Kidney capillary endothelial cell (primary cell): ENCODE measurements around the gene GPR32.
"Not testable (repeated sequence)": the region's sequence is repeated elsewhere in the genome, so short reads cannot be mapped to it uniquely, and the experiment has no call there.

Experiments
- DNase-seq: peaks from one replicate; pipeline ENCODE4 v3.0.0-alpha.2; 2018; ENCODE audit warnings: low spot score

GPR32 gene

GRCh38 chr19:50783848-50784152 is 13.5 kb downstream of the GPR32 start:
- not testable (repeated sequence) for DNase-seq

- DNase-seq: no peak
These were observed 14.4 kb downstream of the GPR32 start for GRCh38 chr19:50784710-50785109.

DNA sequence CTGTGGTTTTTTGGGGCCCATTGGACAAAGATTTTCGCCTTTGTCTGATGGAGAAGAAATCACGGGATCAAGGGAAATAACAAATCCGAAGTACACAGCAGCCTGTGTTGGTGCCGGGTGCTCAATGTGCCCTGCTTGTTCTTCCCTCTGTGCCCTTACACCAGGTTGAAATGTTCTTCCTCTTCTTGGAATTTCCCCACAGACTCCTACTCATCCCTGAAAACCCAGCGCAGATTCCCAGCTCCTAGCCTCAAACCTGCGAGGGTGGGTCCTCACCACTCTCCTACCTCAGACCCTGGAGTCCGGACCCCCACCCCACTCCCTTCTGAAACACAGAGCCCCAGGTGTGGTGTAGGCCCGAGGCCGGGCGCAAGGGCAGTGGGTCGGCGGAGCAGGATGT is 15.1 kb downstream of the GPR32 start:
- DNase-seq: no peak

DNA sequence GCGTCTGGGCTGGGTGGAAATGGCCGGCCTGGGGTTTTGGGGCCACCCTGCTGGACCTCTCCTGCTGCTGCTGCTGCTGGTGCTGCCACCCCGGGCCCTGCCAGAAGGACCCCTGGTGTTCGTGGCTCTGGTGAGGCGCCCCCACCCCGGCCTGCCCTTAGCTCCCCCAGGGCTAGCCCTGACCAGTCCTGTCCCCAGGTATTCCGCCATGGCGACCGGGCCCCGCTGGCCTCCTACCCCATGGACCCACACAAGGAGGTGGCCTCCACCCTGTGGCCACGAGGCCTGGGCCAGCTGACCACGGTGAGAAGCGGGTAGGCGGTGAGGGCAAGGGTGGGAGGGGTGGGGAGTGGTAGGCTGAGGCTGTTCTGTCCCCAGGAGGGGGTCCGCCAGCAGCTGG is 20.1 kb downstream of the GPR32 start, which contains the start of gene ACP4:
Gene ACP4, plus strand, starts transcription at position 20 of the 400 bp plus-strand sequence. Its CDS starts 0 bp downstream, at position 20.
- DNase-seq: no peak

DNA sequence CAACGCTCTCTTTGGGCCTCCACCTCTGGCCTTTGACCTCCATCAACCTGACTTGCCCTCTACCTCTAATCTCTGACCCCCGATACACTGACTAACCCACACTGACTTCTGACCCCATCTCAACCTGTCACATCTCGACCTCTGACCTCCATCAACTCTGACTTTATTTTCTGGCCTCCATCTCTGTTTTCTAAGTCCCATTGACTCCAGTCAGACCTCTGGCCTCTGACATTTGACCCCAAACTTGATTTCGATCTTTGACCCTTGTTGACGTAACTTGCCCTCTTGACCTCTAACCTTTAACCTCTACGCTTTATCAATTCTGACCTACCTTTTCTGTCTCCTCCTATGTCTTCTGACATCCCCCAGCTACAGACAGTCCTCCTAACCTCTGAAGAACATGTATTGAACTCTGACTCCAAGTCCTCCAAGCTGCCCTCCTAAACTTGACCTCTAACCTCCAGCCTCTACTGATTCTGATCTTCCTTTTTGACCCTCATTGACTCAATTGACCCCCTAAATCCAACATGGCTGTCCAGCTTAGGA is 20.7 kb downstream of the GPR32 start:
- DNase-seq: no peak

DNA sequence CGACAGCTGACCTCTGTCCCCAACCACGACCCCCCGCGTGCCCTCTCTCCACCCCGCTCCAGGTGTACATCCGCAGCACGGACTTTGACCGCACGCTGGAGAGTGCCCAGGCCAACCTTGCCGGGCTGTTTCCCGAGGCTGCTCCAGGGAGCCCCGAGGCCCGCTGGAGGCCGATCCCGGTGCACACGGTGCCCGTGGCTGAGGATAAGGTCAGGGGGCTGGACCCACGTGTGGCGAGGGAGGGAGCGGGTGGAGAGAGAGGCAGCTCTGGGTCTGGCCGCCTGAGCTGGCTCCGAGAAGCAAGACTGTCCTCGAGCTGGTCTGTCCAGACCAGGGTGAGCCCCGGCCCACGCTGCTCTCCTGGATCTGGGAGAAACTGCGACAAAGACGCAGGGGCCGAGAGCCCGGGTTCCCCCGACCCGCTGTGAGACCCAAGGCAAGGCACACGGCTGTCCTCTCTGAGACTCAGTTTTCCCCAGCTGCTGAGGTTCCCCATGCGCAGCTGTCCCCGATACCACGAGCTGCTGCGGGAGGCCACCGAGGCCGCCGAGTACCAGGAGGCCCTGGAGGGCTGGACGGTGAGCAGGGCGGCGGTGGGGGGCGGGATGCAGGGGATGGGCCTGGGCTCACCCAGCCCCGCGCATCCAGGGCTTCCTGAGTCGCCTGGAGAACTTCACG is 21.5 kb downstream of the GPR32 start:
- no peak for DNase-seq

GRCh38 chr19:50792272-50793250 is 22.3 kb downstream of the GPR32 start:
- no peak for DNase-seq

DNA sequence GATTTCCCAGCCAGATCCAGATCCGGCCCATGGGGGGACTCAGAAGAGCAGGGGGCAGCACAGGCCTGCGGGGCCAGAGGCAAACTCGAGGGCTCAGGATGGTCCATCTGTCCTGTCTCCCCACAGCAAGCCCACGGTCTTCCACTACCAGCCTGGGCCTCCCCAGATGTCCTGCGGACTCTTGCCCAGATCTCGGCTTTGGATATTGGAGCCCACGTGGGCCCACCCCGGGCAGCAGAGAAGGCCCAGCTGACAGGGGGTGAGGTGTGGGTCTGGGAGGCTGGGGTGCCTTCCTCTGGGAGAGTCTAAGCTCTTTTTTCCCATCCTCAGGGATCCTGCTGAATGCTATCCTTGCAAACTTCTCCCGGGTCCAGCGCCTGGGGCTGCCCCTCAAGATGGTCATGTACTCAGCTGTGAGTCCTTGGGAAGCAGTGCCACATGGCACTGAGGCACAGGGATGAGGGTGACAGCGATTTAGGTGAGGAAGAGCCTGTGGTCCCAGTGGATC is 23.3 kb downstream of the GPR32 start:
- no peak for DNase-seq

DNA sequence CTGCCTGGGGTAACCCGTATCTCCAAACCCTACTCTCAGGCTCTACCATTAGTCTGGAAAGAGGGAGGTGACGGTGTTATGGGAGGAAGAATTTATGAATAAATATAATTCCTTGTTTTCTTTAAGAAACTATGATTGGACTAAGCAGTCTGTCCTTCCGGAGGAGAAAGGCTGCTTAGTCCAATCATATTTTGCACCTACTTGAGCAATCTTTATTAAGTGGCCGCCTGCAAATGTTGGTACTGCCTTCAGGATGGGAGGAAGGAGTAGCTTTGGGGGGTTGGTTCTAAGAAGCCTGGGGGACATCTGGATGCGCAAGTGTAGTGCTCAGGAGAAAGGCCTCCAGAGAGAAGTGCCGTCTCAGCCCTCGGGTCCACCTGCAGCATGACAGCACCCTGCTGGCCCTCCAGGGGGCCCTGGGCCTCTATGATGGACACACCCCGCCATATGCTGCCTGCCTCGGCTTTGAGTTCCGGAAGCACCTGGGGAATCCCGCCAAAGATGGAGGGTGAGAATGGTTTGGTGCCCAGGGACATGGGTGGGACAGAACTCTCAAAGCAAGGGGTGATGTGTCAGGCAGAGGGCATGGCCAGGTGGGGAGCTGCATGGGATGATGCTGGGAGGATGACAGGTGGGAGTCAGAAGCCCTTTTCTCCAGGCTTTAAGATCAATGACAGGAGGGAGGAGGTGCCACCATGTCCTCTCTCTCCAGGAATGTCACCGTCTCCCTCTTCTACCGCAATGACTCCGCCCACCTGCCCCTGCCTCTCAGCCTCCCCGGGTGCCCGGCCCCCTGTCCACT is 24.0 kb downstream of the GPR32 start:
- DNase-seq: no peak

DNA sequence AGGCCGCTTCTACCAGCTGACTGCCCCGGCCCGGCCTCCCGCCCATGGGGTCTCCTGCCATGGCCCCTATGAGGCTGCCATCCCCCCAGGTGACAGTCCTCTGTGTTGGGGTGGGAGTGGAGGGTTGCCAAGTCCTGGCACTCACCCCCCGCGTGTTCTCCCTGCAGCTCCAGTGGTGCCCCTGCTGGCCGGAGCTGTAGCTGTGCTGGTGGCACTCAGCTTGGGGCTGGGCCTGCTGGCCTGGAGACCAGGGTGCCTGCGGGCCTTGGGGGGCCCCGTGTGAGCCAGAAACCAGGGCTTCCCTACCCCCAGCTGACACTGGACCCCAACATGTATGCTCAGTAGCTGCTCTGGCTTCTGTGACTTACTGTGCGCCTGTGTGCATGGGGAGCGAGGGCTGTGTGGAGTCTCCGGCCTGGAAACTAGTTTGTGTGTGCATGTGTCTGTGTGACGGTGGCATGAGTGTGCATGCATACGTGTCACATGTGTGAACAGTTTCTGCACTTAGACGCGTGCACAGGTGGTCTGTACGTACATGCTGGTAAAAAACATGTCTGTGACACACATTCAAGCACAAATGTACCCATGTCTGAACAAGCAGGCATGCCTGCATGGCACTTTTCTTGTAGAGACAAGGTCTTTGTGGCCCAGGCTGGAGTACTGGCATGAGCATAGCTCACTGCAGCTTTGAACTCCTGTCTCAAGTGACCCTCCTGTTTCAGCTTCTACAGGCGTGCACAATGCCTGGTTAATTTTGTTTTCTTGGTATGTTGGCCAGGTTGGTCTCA is 24.8 kb downstream of the GPR32 start:
- DNase-seq: no peak

GRCh38 chr19:50795664-50796073 is 25.4 kb downstream of the GPR32 start:
- DNase-seq: no peak

GRCh38 chr19:50796128-50796633 is 25.9 kb downstream of the GPR32 start:
- no peak for DNase-seq

DNA sequence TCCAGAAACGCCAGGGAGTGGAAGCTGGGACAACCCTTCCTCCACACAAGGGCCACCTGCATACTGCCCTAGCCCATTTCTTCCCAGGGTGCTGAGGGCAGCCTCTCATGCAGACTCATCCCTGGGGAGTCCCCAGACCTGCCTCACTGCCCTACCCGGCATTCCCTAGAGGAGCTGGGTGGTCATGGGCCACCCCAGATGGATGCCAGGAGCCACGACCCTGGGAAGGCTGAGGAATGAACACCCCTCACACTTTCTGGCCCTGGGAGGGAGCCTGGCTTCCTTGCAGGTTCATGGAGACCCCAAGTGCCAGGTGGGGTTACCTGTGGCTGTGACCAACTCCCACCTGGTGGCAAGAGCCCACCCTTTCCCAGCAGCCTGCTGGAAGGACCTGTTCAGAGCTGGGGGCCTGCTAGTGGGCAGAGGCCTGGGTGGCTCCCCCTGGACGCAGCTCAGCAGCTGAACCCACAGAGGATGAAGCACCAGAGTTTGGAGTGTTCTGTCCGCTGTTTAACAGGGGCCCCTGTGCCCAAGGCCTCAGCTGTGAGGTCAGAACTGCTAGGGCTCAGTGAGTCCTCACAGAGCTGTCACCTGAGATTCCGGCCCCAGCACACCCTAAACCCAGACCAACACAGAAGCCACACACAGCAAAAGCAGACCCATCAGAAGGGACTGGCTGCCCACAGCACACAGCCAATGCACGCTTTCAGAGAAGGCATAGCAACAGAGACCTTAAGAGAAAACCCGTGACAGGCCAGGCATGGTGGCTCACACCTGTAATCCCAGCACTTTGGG is 26.6 kb downstream of the GPR32 start:
- DNase-seq: no peak

- DNase-seq: no peak
These were observed 27.1 kb downstream of the GPR32 start for GRCh38 chr19:50797429-50797780.

- DNase-seq: no peak
These were observed 27.8 kb downstream of the GPR32 start for GRCh38 chr19:50797781-50798658.

- DNase-seq: no peak
These were observed 28.6 kb downstream of the GPR32 start for GRCh38 chr19:50798659-50799546.

DNA sequence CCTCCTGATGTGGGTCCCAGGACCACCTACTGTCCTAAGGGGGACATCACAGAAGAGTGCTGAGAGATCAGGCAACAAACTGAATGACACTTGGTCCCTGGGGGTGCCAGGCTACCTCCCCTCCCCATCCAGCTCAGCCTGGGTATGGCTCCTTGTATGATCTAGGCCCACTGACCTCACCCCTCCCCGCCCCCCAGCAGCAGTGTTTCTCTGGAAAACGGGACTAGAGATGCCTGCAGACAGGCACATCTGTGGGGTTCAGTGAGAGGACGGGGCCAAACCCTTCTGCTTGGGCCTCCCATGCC is 29.2 kb downstream of the GPR32 start:
- no peak for DNase-seq

DNA sequence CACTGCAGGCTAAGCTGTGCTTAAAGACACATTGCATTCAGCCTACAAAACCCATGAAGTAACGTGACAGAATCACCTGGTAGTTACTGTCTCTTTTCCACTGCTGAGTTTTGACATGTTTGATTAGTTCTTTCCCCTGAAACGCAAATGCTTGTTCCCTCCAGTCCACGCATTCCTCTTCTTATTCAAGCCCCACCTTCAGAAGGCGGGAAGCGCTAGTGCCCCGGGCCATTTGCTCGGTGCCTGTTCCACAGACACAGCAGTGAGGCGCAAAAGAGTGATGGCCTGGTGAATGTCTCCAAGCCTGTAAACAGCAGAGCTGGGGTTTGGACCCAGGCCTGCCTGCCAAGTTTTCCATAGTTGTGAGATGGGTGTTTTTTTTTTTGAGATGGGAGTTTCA is 30.8 kb downstream of the GPR32 start:
- DNase-seq: no peak
